HG02981 (cell line): Measurements from ENCODE around the gene FZD2.
"Not testable (repeated sequence)": the region's sequence is repeated elsewhere in the genome, so short reads cannot be mapped to it uniquely, and the experiment has no call there.

ENCODE experiments used
- ATAC-seq: cut with Tn5 transposase; IDR thresholded peaks from one replicate; pipeline ENCODE4 v1.9.1; 2021; ENCODE audit warnings: mild to moderate bottlenecking, moderate library complexity; ENCODE audit not compliant: unreplicated experiment

The FZD2 gene

GRCh38 chr17:44575403-44575802 is 18.1 kb downstream of the FZD2 start:
- ATAC-seq, result no peak

GRCh38 chr17:44578947-44579346 is 21.7 kb downstream of the FZD2 start:
- ATAC-seq, result no peak

- ATAC-seq, result no peak
Measured at GRCh38 chr17:44581868-44582267, 24.6 kb downstream of the FZD2 start.

GRCh38 chr17:44584443-44584842 is 27.2 kb downstream of the FZD2 start:
- no peak for ATAC-seq

- ATAC-seq, result no peak
Measured at GRCh38 chr17:44585315-44585714, 28.0 kb downstream of the FZD2 start.

- no peak for ATAC-seq
Measured at GRCh38 chr17:44587339-44587738, 30.1 kb downstream of the FZD2 start.

GRCh38 chr17:44589316-44590071 is 32.2 kb downstream of the FZD2 start:
- ATAC-seq, result no peak

- not testable (repeated sequence) for ATAC-seq
Measured at GRCh38 chr17:44590072-44590462, 32.8 kb downstream of the FZD2 start.

GRCh38 chr17:44590762-44591161 is 33.5 kb downstream of the FZD2 start:
- not testable (repeated sequence) for ATAC-seq

GRCh38 chr17:44591206-44591605 is 33.9 kb downstream of the FZD2 start:
- ATAC-seq, result no peak

GRCh38 chr17:44593156-44593555 is 35.9 kb downstream of the FZD2 start:
- no peak for ATAC-seq

GRCh38 chr17:44595216-44595775 is 38.0 kb downstream of the FZD2 start:
- no peak for ATAC-seq

GRCh38 chr17:44598329-44598728 is 41.0 kb downstream of the FZD2 start:
- no peak for ATAC-seq

- no peak for ATAC-seq
Measured at GRCh38 chr17:44598932-44599297, 41.6 kb downstream of the FZD2 start.

- ATAC-seq, result no peak
Measured at GRCh38 chr17:44599298-44600175, 42.3 kb downstream of the FZD2 start.

- no peak for ATAC-seq
Measured at GRCh38 chr17:44601539-44601938, 44.3 kb downstream of the FZD2 start.

- ATAC-seq, result no peak
Measured at GRCh38 chr17:44601973-44602372, 44.7 kb downstream of the FZD2 start.

- ATAC-seq, result no peak
Measured at GRCh38 chr17:44602390-44602789, 45.1 kb downstream of the FZD2 start.

GRCh38 chr17:44602970-44603369 is 45.7 kb downstream of the FZD2 start:
- no peak for ATAC-seq

GRCh38 chr17:44604116-44604761 is 47.0 kb downstream of the FZD2 start:
- ATAC-seq, result no peak

- no peak for ATAC-seq
Measured at GRCh38 chr17:44604768-44605485, 47.6 kb downstream of the FZD2 start.
